GM18517 (cell line): ENCODE data around the gene IRS2.
"Not testable (repeated sequence)": the region's sequence is repeated elsewhere in the genome, so short reads cannot be mapped to it uniquely, and the experiment has no call there.

Experiments used
- ATAC-seq: cut with Tn5 transposase; IDR thresholded peaks from one replicate; pipeline ENCODE4 v1.9.1; 2021; ENCODE audit warnings: mild to moderate bottlenecking, moderate library complexity; ENCODE audit not compliant: unreplicated experiment

The IRS2 gene

GRCh38 chr13:109733550-109733949, 52.8 kb downstream of the IRS2 start:
- no peak for ATAC-seq

DNA sequence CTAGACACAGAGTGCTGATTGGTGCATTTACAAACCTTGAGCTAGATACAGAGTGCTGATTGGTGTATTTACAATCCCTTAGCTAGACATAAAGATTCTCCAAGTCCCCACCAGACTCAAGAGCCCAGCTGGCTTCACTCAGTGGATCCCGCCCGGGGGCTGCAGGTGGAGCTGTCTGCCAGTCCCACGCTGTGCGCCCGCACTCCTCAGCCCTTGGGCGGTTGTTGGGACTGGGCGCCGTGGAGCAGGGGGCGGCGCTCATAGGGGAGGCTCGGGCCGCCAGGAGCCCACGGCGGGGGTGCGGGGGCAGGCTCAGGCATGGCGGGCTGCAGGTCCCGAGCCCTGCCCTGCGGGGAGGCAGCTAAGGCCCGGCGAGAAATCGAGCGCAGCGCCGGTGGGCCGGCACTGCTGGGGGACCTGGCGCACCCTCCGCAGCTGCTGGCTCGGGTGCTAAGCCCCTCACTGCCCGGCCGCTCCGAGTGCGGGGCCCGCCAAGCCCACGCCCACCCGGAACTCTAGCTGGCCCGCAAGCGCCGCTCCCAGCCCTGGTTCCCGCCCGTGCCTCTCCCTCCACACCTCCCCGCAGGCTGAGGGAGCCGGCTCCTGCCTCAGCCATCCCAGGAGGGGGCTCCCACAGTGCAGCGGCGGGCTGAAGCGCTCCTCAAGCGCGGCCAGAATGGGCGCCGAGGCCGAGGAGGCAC, 53.8 kb downstream of the IRS2 start:
- ATAC-seq, result not testable (repeated sequence)

- no peak for ATAC-seq
Measured at GRCh38 chr13:109730812-109731335, 55.5 kb downstream of the IRS2 start.

DNA sequence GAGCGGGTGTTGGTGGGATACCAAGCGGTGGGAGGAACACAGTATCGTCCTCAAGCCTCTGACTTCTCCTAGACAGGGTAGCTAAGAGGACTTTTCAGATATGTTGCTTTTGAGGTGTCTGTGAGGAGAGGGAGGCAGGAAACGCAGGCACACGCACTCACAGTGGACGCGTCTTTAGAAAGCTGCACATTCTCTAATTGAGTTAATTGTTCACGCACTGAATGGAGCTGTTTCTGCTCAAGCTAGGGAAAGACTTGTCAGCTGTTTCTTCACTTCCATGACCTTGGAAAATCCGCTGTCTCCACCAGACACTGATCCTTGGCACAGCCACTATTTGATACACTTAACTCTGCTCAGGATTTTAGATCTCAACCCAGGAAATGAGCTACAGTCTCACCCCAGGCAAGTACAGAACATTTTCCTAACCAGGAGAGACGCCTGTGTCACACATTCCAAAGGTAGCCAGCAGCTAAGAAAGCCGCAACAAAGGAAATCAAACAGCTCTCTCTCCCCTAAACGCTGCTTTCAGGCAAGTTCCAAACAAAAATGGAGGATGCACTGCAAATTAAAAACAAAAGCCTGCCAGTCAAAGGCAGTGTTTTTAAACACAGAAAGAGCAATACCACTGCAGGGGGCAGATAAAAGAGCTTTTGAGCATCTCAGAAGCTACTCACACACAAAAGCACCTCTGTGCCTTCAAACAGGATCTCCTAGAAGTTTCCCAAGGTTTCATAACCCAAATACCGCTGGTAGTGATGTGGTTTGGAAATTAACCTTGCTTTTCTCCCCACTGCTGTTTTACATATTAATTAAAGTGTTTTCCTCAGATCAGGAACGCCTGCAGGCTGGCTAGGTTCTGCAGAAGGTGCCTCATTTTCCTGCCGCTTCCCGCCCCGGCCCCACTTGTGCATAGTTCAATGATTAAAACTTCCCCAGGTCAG, 57.3 kb downstream of the IRS2 start:
- no peak for ATAC-seq

- ATAC-seq, result no peak
Measured at GRCh38 chr13:109728061-109728460, 58.3 kb downstream of the IRS2 start.

DNA sequence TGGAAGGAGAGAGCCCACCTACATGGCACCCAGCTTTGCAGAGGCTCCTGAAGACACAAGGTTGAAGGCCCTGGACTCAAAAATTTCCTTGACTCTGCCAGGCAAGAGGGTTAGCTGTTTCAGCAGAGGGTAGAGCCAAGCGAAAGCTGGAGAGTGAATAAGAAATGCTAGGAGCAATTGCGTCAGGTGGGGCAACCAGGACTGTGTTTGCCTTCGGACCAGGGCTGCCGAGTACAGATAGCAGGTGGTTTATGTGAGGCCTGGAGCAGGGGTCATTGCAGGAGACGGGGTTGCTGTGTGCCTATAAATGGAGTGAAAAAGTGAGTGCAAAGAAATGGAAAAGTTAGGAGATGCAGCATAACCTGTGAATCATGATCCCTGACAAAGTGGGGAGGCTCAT, 59.1 kb downstream of the IRS2 start:
- no peak for ATAC-seq

GRCh38 chr13:109725995-109726637, 60.3 kb downstream of the IRS2 start:
- no peak for ATAC-seq

- ATAC-seq, result no peak
Measured at GRCh38 chr13:109725297-109725696, 61.1 kb downstream of the IRS2 start.

- ATAC-seq, result no peak
Measured at GRCh38 chr13:109724603-109725002, 61.8 kb downstream of the IRS2 start.

DNA sequence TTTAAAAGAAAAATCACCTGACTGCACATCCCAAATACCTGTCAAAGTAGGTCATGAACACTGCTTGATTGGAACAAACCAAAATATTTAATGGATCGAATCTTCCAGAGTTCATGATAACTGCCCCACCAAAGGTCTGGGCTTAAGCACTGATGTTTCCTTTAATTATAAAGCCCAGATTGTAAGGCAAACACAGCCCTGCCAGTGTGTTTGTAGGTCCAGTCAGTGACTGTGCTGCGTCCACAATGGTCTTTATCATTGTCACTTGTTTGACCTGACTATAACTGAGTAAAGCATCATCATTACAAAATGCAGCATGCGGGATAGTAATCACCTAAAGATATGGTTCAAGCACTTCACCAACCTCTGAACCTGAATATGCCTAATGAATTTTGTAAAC, 63.3 kb downstream of the IRS2 start:
- no peak for ATAC-seq

DNA sequence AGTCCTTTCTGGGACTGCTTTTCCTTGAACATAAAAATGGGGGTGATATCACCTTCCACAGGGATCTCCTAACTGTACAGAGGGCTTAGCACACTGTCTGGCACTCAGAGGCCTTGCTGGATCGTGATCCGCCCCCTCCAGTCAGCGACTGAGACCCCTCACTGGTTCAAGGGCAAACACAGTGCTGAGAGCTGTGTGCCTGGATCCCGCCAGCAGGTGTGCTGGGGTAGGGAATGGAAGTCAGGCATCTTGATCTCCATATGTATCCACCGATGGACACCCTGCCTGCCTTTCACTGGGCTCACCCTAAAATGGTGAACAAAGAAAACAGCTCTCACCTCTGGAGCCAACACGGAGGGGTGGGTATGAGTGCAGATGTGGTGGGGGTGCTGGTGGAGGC, 64.3 kb downstream of the IRS2 start:
- ATAC-seq, result no peak

DNA sequence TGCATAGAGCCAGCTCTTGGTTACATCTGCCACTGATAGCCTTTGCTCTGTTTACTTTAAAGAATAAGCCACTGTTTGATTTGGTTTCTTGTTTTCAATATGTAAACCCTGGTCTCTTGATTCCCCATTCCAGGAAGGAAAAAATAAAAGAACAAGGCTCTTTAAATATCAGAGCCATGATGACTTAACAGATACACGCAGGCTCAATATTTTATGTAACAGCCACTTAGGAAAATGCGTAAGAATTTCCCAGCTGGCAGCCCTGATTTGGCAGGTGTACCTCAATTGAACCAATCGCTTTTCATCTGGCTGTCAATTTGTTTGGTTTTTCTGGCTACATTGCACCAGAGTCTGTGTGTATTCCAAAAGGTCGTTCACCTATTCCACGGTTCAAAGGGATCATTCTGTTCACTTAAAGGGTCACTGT, 65.6 kb downstream of the IRS2 start:
- ATAC-seq, result no peak

DNA sequence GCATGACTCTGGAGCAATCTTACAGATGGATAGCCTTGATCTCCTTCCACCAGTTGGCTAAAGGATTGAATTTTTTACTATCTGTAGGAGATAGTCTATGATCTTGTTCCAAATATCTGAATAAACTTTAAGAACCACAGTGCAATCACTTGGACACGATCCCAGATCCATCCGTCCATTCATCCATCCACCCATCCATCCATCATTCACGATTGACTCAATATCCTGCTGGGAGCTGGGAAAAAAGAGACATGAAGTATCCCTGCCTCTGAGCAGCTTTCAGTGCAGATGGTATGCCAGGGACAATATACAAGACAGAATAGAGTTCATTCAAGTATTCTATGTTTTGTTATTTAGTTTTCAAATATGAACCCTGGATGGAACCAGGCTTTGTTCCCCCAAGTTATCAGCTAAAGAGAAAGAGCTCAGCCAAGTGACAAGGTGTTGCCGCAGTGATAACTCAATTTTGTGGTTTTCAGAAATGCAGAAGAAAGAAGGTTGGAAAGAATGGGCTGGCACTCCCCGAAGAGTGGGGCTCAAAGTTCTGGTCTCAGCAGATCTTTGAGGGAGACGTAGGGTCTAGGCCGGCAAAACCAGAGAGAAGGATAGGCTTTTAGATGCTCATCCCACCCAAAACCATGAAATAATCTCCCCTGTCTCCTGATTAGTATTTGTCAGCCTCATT, 66.3 kb downstream of the IRS2 start:
- ATAC-seq, result no peak

- no peak for ATAC-seq
Measured at GRCh38 chr13:109718726-109719125, 67.7 kb downstream of the IRS2 start.

DNA sequence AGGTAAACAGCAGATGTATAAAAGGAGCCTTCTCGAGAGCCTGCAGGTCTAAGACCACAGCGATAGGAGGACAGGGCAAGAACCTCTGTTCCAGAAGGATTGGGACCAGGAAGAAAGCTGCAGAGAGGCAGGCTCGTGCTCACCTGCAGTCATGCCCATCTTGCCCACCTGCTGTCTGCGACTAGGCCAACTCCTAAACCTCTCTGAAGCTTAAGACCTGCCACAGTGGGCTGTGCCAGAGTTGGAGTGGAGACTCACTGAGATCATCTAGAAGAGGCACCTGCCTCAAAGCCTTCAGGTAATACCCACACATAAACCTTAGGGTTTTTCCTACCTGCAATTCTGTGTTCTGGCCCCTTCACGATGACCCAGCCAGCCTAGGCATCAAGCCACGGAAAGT, 68.7 kb downstream of the IRS2 start:
- no peak for ATAC-seq

- ATAC-seq, result no peak
Measured at GRCh38 chr13:109715902-109716301, 70.5 kb downstream of the IRS2 start.

DNA sequence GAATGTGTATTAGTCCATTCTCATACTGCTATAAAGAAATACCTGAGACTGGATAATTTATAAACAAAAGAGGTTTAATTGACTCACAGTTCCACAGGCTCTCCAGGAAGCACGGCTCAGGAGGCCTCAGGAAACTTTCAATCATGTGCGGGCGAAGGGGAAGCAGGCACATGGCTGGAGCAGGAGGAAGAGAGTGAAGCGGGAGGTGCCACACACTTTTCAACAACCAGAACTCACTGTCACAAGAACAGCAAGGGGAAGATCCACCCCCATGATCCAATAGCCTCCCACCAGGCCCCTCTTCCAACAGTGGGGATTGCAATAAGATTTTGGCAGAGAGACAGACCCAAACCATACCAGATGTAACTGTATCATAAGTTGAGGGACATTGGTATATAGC, 72.7 kb downstream of the IRS2 start:
- ATAC-seq, result no peak

DNA sequence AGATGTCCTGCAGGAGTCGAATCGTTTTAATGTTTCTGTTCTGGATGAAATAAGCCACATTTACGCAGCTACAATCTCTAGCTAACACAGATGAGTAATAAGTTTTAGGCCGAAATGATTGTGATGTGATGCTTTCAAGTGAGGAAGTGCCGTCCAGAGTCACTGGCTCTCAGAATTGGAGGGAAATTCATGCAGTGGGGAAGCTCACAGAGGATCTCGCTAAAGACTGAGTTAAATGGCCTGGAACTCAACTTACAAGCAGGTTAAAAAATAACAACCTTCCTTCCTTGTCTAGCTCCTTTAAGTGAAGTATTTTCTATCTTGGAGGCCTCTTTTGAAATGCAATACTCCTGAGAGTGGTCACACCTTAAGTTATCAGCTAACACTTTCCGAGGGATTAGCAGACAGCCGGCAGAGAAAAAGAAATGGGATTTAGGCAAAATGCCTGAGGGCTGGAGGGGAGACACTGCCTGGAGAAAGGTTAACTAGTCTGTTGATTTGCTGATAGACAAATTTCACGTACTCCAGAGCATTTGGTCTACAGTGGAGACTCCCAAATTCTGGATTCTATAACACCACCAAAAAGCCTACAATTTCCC, 74.2 kb downstream of the IRS2 start:
- ATAC-seq, result no peak

- no peak for ATAC-seq
Measured at GRCh38 chr13:109707742-109708617, 78.4 kb downstream of the IRS2 start.
